Neutrophil (primary cell): Measurements from ENCODE around the gene NAT14.

Experiments used
- H3K27ac ChIP-seq: fragments of 200-600 bp; sonication (generic); 2 replicates; pipeline ENCODE4 v1.5.1; 2016; ENCODE audit warnings: mild to moderate bottlenecking, moderate library complexity
- H3K27me3 ChIP-seq: fragments of 200-600 bp; sonication (generic); 2 replicates; pipeline ENCODE4 v1.6.0; 2016; ENCODE audit warnings: mild to moderate bottlenecking
- H3K36me3 ChIP-seq: fragments of 200-600 bp; sonication (generic); 2 replicates; pipeline ENCODE4 v1.5.1; 2017
- H3K4me1 ChIP-seq, 2 experiments: fragments of 200-600 bp in 1 of 2; sonication (generic) in 1 of 2; 1 replicate in 1 of 2; 2 replicates in 1 of 2; pipeline versions ENCODE4 v1.5.1 to v1.6.1; 2013 to 2016; ENCODE audit warnings: low read depth in 1 of 2, low read length in 1 of 2, mild to moderate bottlenecking in 1 of 2, moderate library complexity in 1 of 2; ENCODE audit not compliant: control insufficient read depth in 1 of 2, insufficient read depth in 1 of 2
- H3K4me3 ChIP-seq, 2 experiments: fragments of 200-600 bp in 1 of 2; sonication (generic) in 1 of 2; 1 replicate in 1 of 2; 2 replicates in 1 of 2; pipeline ENCODE4 v1.5.1; 2013 to 2016; ENCODE audit warnings: low read depth in 1 of 2, low read length in 1 of 2, mild to moderate bottlenecking in 1 of 2, moderate library complexity in 1 of 2
- H3K9me3 ChIP-seq: fragments of 200-600 bp; sonication (generic); 2 replicates; pipeline ENCODE4 v1.5.1; 2016
- CTCF ChIP-seq: fragments of 200-600 bp; sonication (generic); IDR thresholded peaks from 2 replicates; pipeline ENCODE4 v1.5.1; 2016; ENCODE audit warnings: antibody characterized with exemption

Gene NAT14

GRCh38 chr19:55481794-55482155 lies 3.2 kb upstream of the NAT14 start:
- Histone ChIP-seq H3K4me3 (no peak overlapping the region), H3K9me3 (no peaks in the 10 kb centered on the region), H3K27ac (no peak overlapping the region), H3K36me3 (peaks cover 34% of the 10 kb centered on the region), H3K27me3 (peaks cover 32% of the 10 kb centered on the region), H3K4me1 (peaks cover 16 to 18% of the 10 kb centered on the region in 2 experiments)
- no peak for TF ChIP-seq CTCF

GRCh38 chr19:55482156-55482961 lies 2.6 kb upstream of the NAT14 start:
- Histone ChIP-seq H3K27me3 (peaks cover 38% of the 10 kb centered on the region), H3K36me3 (peaks cover 34% of the 10 kb centered on the region), H3K27ac (no peak overlapping the region), H3K4me3 (no peak overlapping the region), H3K9me3 (no peaks in the 10 kb centered on the region), H3K4me1 (peaks cover 10 to 13% of the 10 kb centered on the region in 2 experiments)
- TF ChIP-seq CTCF = no peak

GRCh38 chr19:55482967-55483705 lies 1.9 kb upstream of the NAT14 start:
- peaks cover 7 to 8% of the 10 kb centered on the region in 2 experiments for H3K4me1 ChIP-seq
- peaks cover 34% of the 10 kb centered on the region for H3K36me3 ChIP-seq
- H3K9me3 ChIP-seq = no peaks in the 10 kb centered on the region
- no peak overlapping the region for H3K4me3 ChIP-seq
- no peak for TF ChIP-seq CTCF
- H3K27ac ChIP-seq = no peak overlapping the region
- H3K27me3 ChIP-seq = peaks cover 46% of the 10 kb centered on the region

GRCh38 chr19:55483706-55484592 lies 1.0 kb upstream of the NAT14 start:
- Histone ChIP-seq H3K27ac (no peak overlapping the region), H3K4me3 (no peak overlapping the region), H3K9me3 (no peaks in the 10 kb centered on the region), H3K4me1 (peaks cover 7 to 8% of the 10 kb centered on the region in 2 experiments), H3K36me3 (peaks cover 34% of the 10 kb centered on the region), H3K27me3 (peaks cover 54% of the 10 kb centered on the region)
- TF ChIP-seq CTCF = no peak

GRCh38 chr19:55485439-55486011 lies 537 bp downstream of the NAT14 start:
- Histone ChIP-seq H3K36me3 (peaks cover 34% of the 10 kb centered on the region), H3K27ac (no peak overlapping the region), H3K4me3 (no peak overlapping the region), H3K4me1 (peaks cover 7 to 8% of the 10 kb centered on the region in 2 experiments), H3K9me3 (no peaks in the 10 kb centered on the region), H3K27me3 (peaks cover 65% of the 10 kb centered on the region)
- TF ChIP-seq CTCF = no peak
